Mesodermal cell (in vitro differentiated cells): Measurements from ENCODE around the gene PTPN22.

ENCODE experiments used
- H3K27ac ChIP-seq: 2 replicates; pipeline ENCODE4 v1.7.0; 2013; ENCODE audit warnings: mild to moderate bottlenecking, low read depth, low read length, moderate library complexity; ENCODE audit not compliant: severe bottlenecking
- H3K36me3 ChIP-seq: 2 replicates; pipeline ENCODE4 v1.7.1; 2013; ENCODE audit warnings: mild to moderate bottlenecking, low read length, moderate library complexity; ENCODE audit not compliant: control insufficient read depth, insufficient read depth
- H3K4me1 ChIP-seq: one replicate; pipeline ENCODE4 v1.7.1; 2013; ENCODE audit warnings: mild to moderate bottlenecking, low read length; ENCODE audit not compliant: insufficient read depth, control insufficient read depth, poor library complexity, severe bottlenecking
- H3K4me3 ChIP-seq: 2 replicates; pipeline ENCODE4 v1.7.0; 2013; ENCODE audit warnings: low read length, control low read depth, mild to moderate bottlenecking; ENCODE audit not compliant: insufficient read depth, poor library complexity, severe bottlenecking; ENCODE audit errors: extremely low read depth
- H3K9me3 ChIP-seq: 2 replicates; pipeline ENCODE4 v1.7.1; 2013; ENCODE audit warnings: mild to moderate bottlenecking, low read length, moderate library complexity; ENCODE audit not compliant: control insufficient read depth
- WGBS, 2 experiments: methylation state at CpG; one replicate each; pipeline ENCODE4 v1.1.5; 2013; ENCODE audit warnings: missing lambda C conversion rate in 2 of 2; ENCODE audit not compliant: insufficient coverage in 2 of 2; 5-methylcytosine and 5-hydroxymethylcytosine counted together

Gene PTPN22

DNA sequence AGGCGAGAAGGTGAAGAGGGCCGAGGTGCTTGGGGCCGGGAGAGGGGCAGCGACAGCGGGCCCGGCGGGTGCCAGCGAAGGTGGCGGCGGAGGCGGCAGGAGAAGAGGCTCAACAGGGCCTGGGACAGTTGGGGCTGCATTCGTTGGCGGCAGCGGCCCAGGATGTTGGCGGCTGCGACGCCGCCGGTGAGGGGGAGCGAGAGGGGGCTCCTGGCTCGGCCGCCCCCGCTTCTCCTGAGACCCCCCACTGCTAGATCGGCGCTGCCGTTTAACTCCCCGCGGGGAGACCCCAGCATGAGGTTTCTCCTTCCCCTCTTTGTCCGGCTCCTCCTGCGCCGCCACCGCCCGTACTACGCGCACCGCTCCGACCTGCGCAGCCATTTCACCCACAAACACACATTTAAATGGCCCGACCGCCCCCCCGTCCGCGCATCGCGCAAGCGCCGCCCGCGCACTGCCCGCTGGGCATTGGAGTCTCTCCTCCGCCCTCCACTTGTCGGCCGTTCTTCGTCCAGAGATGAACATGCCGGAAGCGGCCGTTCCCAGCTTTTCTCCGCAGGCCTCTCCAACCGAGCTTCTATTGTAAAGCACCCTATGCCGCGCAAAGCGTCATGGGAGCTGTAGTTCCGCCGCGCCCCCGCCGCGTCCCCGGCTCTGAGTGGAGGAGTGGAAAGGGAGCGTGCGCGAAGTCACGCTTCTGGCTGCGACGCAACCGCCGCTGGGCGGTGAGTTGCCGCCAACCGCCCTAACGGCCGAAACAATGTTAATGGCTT lies 59.4 kb downstream of the PTPN22 start, which contains the start of gene RSBN1:
RSBN1 (minus strand) TSS at position 589 of the 773 bp plus-strand sequence; CDS start at position 525, 64 bp downstream.
- no peaks in the 10 kb centered on the region for H3K4me1 ChIP-seq
- WGBS, 2 experiments: 0 to 1% methylated on average over 52 to 69 of the region's 82 CpGs
- peak within 1 kb of the TSS; percentile 92 for H3K4me3 ChIP-seq
- peaks cover 8% of the 10 kb centered on the region for H3K36me3 ChIP-seq
- peak within 1 kb of the TSS; percentile 90 for H3K27ac ChIP-seq
- H3K9me3 ChIP-seq: no peaks in the 10 kb centered on the region

DNA sequence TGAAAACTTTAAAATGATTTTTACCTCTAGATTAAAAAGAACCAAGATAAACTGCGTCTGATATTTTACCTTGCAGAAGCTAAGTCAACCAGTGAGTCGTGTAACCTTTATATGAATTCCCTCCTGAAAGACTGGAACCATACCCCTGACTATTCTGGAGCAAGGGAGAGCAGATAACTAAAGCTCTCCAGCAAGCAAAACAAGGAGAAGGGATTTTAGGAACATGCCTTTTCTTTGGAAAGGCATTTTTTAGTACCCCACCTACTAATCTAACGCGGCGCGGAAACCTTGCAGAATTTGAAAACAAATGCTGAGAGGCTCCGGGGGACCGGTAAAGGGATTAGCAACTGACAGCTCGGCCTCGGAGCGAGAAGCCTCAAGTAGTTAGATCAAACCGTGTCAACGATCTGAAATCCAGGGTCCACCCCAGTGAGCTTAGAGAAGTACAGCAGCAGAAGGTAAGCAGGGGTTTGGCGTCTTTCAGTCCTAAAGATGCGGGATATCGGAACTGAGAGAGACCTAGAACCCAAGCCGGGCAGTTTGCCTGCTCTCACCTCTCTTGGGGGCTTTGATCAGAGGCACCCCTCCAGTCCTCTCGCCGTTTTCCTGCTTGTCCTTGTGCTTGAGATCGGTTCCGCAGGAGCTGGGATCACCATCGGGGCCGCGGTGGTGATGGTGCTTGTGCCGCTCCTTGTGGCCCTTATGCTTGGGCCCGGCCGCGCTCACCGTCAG lies 60.2 kb downstream of the PTPN22 start:
- 0% methylated on average over 27 of the region's 29 CpGs for WGBS, 2 experiments
- H3K27ac ChIP-seq: peak overlapping the region; percentile 90
- peaks cover 8% of the 10 kb centered on the region for H3K36me3 ChIP-seq
- no peaks in the 10 kb centered on the region for H3K4me1 ChIP-seq
- H3K9me3 ChIP-seq: no peaks in the 10 kb centered on the region
- peak overlapping the region; percentile 92 for H3K4me3 ChIP-seq

- Histone ChIP-seq H3K4me3 (peak overlapping the region; percentile 92), H3K4me1 (no peaks in the 10 kb centered on the region), H3K9me3 (no peaks in the 10 kb centered on the region), H3K36me3 (peaks cover 8% of the 10 kb centered on the region), H3K27ac (no peak overlapping the region)
- 71 to 100% methylated on average over 1 of the region's 5 CpGs for WGBS, 2 experiments
Observed at GRCh38 chr1:113809670-113810602, 61.6 kb downstream of the PTPN22 start.

DNA sequence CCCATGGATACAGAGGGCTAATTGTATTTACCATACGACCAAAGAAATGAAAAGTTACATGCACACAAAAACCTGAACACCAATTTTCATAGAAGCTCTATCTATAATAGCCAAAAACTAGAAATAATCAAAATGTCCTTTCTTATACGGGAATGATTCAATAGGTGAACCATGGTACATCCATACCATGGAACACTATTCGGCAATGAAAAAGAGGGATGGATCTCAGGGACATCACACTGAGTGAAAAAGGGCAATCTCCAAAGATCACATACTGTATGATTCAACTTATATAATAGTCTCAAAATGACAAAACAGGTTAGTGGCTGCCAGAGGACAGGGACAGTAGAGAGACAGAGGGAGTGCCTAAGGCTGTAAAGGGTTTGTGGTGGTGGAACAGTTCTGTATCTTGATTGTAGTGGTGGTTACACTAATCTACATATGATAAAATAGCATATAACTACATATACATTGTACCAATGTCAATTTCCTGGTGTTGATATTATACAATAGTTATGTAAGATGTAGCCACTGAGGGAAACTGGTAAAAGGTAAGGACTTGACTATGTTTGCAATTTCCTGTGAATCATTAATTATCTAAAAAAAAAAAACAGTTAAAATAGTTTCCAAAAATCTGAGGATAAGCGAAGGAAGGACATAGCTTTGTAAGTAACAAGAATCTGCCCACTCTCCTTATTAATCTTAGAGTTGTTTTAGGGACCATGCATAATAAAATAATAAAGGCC lies 62.9 kb downstream of the PTPN22 start:
- no peak overlapping the region for H3K4me3 ChIP-seq

DNA sequence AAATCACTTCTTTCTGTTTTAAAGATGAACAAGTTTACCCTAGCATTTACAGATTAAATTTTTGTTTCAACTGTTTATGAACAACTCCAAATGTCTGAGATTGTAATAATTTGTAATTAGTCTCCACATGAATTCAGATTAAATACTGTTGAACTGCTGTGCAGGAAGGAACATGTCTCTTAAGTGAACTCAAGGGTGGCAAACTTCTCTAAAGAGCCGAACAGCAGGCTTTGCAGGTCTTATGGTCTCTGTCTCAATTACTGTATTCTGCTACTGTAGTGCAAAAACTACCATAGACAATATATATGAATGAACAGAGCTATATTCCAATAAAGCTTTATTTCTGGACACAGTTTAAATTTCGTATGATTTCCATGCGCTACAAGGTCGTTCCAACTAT lies 65.9 kb downstream of the PTPN22 start:
- WGBS, 2 experiments: 85 to 92% methylated on average over 3 of the region's 4 CpGs
- peaks cover 8% of the 10 kb centered on the region for H3K36me3 ChIP-seq
- H3K4me3 ChIP-seq: no peak overlapping the region
- no peaks in the 10 kb centered on the region for H3K9me3 ChIP-seq
- H3K4me1 ChIP-seq: peaks cover 9% of the 10 kb centered on the region
- no peak overlapping the region for H3K27ac ChIP-seq

More for the DNA sequence above, 62.9 kb downstream of the PTPN22 start:
- 80 to 100% methylated on average over 1 to 2 of the region's 4 CpGs for WGBS, 2 experiments
- no peaks in the 10 kb centered on the region for H3K9me3 ChIP-seq
- peaks cover 8% of the 10 kb centered on the region for H3K36me3 ChIP-seq
- H3K27ac ChIP-seq: no peak overlapping the region
- H3K4me1 ChIP-seq: peaks cover 9% of the 10 kb centered on the region

DNA sequence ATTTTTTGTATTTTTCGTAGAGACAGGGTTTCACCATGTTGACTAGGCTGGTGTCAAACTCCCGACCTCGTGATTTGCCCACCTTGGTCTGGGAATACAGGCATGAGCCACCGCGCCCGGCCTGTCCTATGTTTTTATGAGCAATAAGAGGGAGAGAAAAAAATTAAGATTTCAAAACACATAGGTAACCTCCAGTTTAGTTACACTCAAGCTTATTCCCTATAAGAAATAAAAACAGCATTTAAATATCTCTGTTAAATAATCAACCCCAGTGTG lies 66.3 kb downstream of the PTPN22 start:
- H3K36me3 ChIP-seq: peaks cover 8% of the 10 kb centered on the region
- H3K9me3 ChIP-seq: no peaks in the 10 kb centered on the region
- peak overlapping the region; percentile 8 for H3K27ac ChIP-seq
- WGBS, 2 experiments: 92 to 94% methylated on average over 3 of the region's 6 CpGs
- peaks cover 9% of the 10 kb centered on the region for H3K4me1 ChIP-seq
- H3K4me3 ChIP-seq: no peak overlapping the region

DNA sequence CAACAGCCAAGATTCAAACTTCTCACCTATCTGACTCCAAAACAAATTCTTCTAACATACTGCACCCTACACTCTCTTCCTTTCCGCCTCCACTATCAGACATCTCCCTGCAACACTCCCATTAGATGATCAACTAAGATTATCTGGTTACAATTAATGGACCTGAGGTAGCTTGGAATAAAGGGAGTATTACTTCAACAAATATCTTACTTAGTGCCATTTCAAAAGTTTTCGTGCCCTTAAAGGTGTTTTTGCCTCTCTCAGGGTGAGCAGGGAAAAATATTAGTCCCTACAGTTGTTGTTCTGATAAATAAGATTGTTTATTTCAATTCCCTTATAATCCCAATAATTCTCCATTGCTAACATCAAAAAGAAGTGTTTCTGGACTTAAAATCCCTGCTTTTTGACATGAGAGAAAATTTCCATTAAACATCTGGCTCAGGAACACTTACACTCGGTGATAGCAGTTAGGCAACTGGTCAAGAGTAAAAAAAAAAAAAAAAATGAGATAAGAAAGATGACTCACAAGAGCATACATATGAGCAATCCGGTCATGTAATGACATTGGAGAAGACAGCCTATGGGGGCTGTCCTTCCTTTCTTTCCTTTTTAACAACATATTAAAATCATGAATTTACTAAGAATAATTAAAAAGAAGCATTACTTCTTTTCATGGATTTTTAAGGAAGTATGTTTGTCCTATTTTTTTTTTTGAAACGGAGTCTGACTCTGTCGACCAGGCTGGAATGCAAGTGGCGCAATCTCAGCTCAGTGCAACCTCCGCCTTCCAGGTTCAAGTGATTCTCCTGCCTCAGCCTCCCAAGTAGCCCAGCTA lies 66.9 kb downstream of the PTPN22 start:
- Histone ChIP-seq H3K4me3 (no peak overlapping the region), H3K9me3 (no peaks in the 10 kb centered on the region), H3K4me1 (peaks cover 9% of the 10 kb centered on the region), H3K36me3 (peaks cover 8% of the 10 kb centered on the region), H3K27ac (peak overlapping the region; percentile 39)
- WGBS, 2 experiments: 92 to 95% methylated on average over 3 to 4 of the region's 8 CpGs

- H3K4me1 ChIP-seq: peaks cover 9% of the 10 kb centered on the region
- no peak overlapping the region for H3K27ac ChIP-seq
- no peaks in the 10 kb centered on the region for H3K9me3 ChIP-seq
- no peak overlapping the region for H3K4me3 ChIP-seq
- peaks cover 5% of the 10 kb centered on the region for H3K36me3 ChIP-seq
- WGBS, 2 experiments: no CpG with 5 or more reads among the region's 3 CpGs
Observed at GRCh38 chr1:113802367-113803007, 69.0 kb downstream of the PTPN22 start.

DNA sequence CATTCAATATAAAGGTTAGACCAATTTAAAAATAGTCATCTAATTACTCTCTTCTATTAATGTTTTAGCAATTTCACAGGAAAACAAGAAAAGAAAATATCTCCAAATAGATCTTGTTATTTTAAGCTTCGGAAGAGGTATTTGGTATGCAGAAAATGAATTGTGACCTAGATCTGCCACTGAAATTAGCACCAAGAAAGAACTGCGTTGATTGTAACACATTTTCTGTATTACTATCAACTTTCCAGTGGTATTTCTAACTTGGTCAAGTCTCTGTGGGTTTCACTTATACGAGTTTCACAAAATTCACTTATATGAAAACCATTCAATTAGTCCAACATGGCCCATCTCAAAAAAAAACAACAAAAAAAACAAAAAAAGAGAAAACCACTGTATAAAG lies 71.0 kb downstream of the PTPN22 start:
- Histone ChIP-seq H3K27ac (no peak overlapping the region), H3K36me3 (peaks cover 24% of the 10 kb centered on the region), H3K9me3 (no peaks in the 10 kb centered on the region), H3K4me1 (peaks cover 9% of the 10 kb centered on the region), H3K4me3 (no peak overlapping the region)
- WGBS, 2 experiments: 100% methylated on average over 1 of the region's 3 CpGs; no CpG with 5 or more reads in 1 of the 2 experiments
